SK-N-SH (cell line): Measurements from ENCODE around the gene MEF2D. TPM values are rescaled to one million over a fixed set of nuclear protein-coding genes. Genes with fewer than 3 reads are reported as not detected.

Experiments
- CTCF ChIA-PET: fragments of 300-600, 350-600 bp; formaldehyde crosslinking; extraction: SDS; loops from one replicate; lab custom pipeline; 2021; lab: Yijun Ruan, JAX
- POLR2A ChIA-PET: fragments of 350-600 bp; sonication (Branson Sonifier 250); formaldehyde crosslinking; extraction: SDS; loops from one replicate; lab custom pipeline; 2020; ENCODE audit warnings: antibody characterized with exemption, inconsistent platforms; lab: Yijun Ruan, JAX
- DNase-seq: peaks from one replicate; pipeline ENCODE4 v3.0.0; 2012
- H2AFZ ChIP-seq: fragments of 200-600 bp; sonication (generic); 2 replicates; pipeline ENCODE4 v1.8.1; 2016; ENCODE audit warnings: antibody characterized with exemption, mild to moderate bottlenecking, low read depth
- H3F3A ChIP-seq: fragments of 200-600 bp; sonication (generic); replicated peaks from 2 replicates; pipeline ENCODE3; 2016; ENCODE audit warnings: antibody characterized with exemption, mild to moderate bottlenecking; ENCODE audit not compliant: insufficient read depth
- H3K27ac ChIP-seq, 2 experiments: fragments of 200-500 bp in 1 of 2; fragments of 200-600 bp in 1 of 2; sonication (Bioruptor generic) in 1 of 2; sonication (generic), shearing (Covaris generic) in 1 of 2; 2 replicates each; pipeline versions ENCODE4 v1.5.1 to v1.6.1; 2014 to 2016; ENCODE audit warnings: low read depth in 2 of 2, inconsistent platforms in 1 of 2, low read length in 1 of 2, mild to moderate bottlenecking in 1 of 2, mixed read lengths in 1 of 2
- H3K27me3 ChIP-seq: fragments of 200-600 bp; sonication (generic), shearing (Covaris generic); 2 replicates; pipeline ENCODE4 v1.6.1; 2016; ENCODE audit warnings: mixed run types; ENCODE audit not compliant: insufficient read depth
- H3K36me3 ChIP-seq, 2 experiments: fragments of 200-500 bp in 1 of 2; fragments of 200-600 bp in 1 of 2; sonication (Bioruptor generic) in 1 of 2; sonication (generic) in 1 of 2; replicated peaks in 1 of 2; 2 replicates each; pipeline versions ENCODE3 to v1.5.1; 2014 to 2016; ENCODE audit warnings: low read length in 1 of 2, mild to moderate bottlenecking in 1 of 2; ENCODE audit not compliant: insufficient read depth in 2 of 2, control insufficient read depth in 1 of 2
- H3K4me1 ChIP-seq, 2 experiments: fragments of 200-500 bp in 1 of 2; fragments of 200-600 bp in 1 of 2; sonication (Bioruptor generic) in 1 of 2; sonication (generic), shearing (Covaris generic) in 1 of 2; 2 replicates each; pipeline versions ENCODE4 v1.5.1 to v1.6.1; 2014 to 2016; ENCODE audit warnings: low read depth in 1 of 2, low read length in 1 of 2, mixed run types in 1 of 2; ENCODE audit not compliant: insufficient read depth in 2 of 2, control insufficient read depth in 1 of 2
- H3K4me2 ChIP-seq: fragments of 200-600 bp; sonication (generic), shearing (Covaris generic); 2 replicates; pipeline ENCODE4 v1.6.1; 2017; ENCODE audit warnings: mixed run types
- H3K4me3 ChIP-seq, 2 experiments: fragments of 200-500 bp in 1 of 2; fragments of 200-600 bp in 1 of 2; sonication (Bioruptor generic) in 1 of 2; sonication (generic), shearing (Covaris generic) in 1 of 2; 2 replicates each; pipeline versions ENCODE4 v1.5.1 to v1.8.1; 2014 to 2016; ENCODE audit warnings: low read depth in 2 of 2, inconsistent platforms in 1 of 2, low read length in 1 of 2, mild to moderate bottlenecking in 1 of 2, mixed read lengths in 1 of 2, moderate library complexity in 1 of 2
- H3K79me2 ChIP-seq: fragments of 200-600 bp; sonication (generic); 2 replicates; pipeline ENCODE4 v1.8.1; 2017; ENCODE audit warnings: mild to moderate bottlenecking; ENCODE audit not compliant: insufficient read depth
- H3K9ac ChIP-seq: fragments of 200-600 bp; sonication (generic); 2 replicates; pipeline ENCODE4 v1.6.1; 2017; ENCODE audit warnings: mixed run types
- H3K9me2 ChIP-seq: fragments of 200-600 bp; sonication (generic); 2 replicates; pipeline ENCODE4 v1.6.1; 2017; ENCODE audit warnings: mixed run types
- H3K9me3 ChIP-seq: fragments of 200-600 bp; sonication (generic); 2 replicates; pipeline ENCODE4 v1.6.1; 2017; ENCODE audit warnings: mixed run types, mild to moderate bottlenecking, moderate library complexity
- H4K20me1 ChIP-seq: fragments of 200-600 bp; sonication (generic); 2 replicates; pipeline ENCODE4 v1.6.1; 2017; ENCODE audit warnings: mild to moderate bottlenecking, mixed run types; ENCODE audit not compliant: insufficient read depth
- EZH2phosphoT487 ChIP-seq: fragments of 200-600 bp; sonication (generic); IDR thresholded peaks from 2 replicates; pipeline ENCODE4 v1.6.1; 2017; ENCODE audit warnings: low read depth, mixed run types, mild to moderate bottlenecking, antibody characterized with exemption, moderate library complexity, borderline replicate concordance
- FOSL2 ChIP-seq: IDR thresholded peaks from 2 replicates; pipeline ENCODE4 v1.4.0; 2012; ENCODE audit warnings: low read depth, mild to moderate bottlenecking, moderate library complexity, borderline replicate concordance
- JUND ChIP-seq: IDR thresholded peaks from 2 replicates; pipeline ENCODE4 v1.4.0; 2012
- NRF1 ChIP-seq: IDR thresholded peaks from 2 replicates; pipeline ENCODE4 v1.6.1; 2012; ENCODE audit warnings: low read depth, mild to moderate bottlenecking, low read length
- RAD21 ChIP-seq: IDR thresholded peaks from 2 replicates; pipeline ENCODE4 v1.6.1; 2012; ENCODE audit warnings: mild to moderate bottlenecking, low read length
- RFX5 ChIP-seq: IDR thresholded peaks from 2 replicates; pipeline ENCODE4 v1.6.1; 2012; ENCODE audit warnings: mild to moderate bottlenecking, improper control_type of control experiment, low read length
- TEAD4 ChIP-seq: IDR thresholded peaks from 2 replicates; pipeline ENCODE4 v1.4.0; 2012; ENCODE audit warnings: mild to moderate bottlenecking, borderline replicate concordance; ENCODE audit not compliant: insufficient read depth
- WGBS: methylation state at CpG from one replicate; pipeline ENCODE4 v1.1.6; 2017; ENCODE audit warnings: low lambda C conversion rate; 5-methylcytosine and 5-hydroxymethylcytosine counted together
- polyA plus RNA-seq, 3 experiments: library from polyadenylated mRNA; depleted of rRNA; stranded (reverse); fragments of >200 nt; gene quantifications; 2 replicates each; pipeline ENCODE4 v1.2.3, GENCODE V29; 2012
- TF ChIP-seq, protein P1 (sequence below): IDR thresholded peaks from 2 replicates; pipeline ENCODE4 v1.6.1; 2012; ENCODE audit warnings: mild to moderate bottlenecking, low read depth, low read length, moderate library complexity
- TF ChIP-seq, protein P2 (sequence below): fragments of 150-350 bp; IDR thresholded peaks from 2 replicates; pipeline ENCODE4 v1.6.1; 2016; ENCODE audit warnings: mild to moderate bottlenecking, low read depth, low read length
- TF ChIP-seq, protein P3 (sequence below): fragments of 150-350 bp; IDR thresholded peaks from 2 replicates; pipeline ENCODE4 v1.6.1; 2017; ENCODE audit warnings: antibody characterized with exemption, low read length, low read depth, borderline replicate concordance
- TF ChIP-seq, protein P4 (sequence below): IDR thresholded peaks from 2 replicates; pipeline ENCODE4 v1.4.0; 2012; ENCODE audit warnings: low read depth
- TF ChIP-seq, protein P5 (sequence below): IDR thresholded peaks from 2 replicates; pipeline ENCODE4; 2012

Gene MEF2D
- polyA plus RNA-seq, 1 of the 3 experiments (the other 2 are of a cell fraction), result 14.3 TPM

DNA sequence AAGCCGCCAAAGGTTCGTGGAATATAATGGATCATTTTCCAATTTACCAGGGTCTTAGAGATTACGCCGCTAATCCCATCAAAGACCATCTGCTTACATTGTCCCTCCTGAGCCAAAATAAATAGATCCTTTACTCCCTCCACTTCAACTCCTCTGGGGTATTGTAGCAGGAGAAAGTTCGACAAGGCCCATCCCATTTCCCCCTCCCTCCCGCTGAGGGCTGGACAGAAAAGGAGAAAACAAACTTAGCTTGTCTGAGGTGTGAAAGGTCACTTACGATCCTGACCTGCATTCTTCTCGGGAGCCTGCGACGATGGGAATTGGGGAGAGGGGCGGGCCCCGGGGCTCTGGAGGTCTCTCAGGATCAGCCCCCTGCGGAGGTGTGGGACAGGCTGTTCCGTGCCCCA, 60.8 kb downstream of the MEF2D start:
- CTCF ChIA-PET, result interaction anchor here (0.9 to 5.4 kb wide), 2 partner anchors 11 to 54 kb away, joined by 4 to 112 read pairs; no protein-coding TSS in a partner anchor
- POLR2A ChIA-PET, result no interaction called here

More for the DNA sequence above, 60.8 kb downstream of the MEF2D start:
- H3K79me2 ChIP-seq, result no peaks in the 10 kb centered on the region
- H3K9me3 ChIP-seq, result no peaks in the 10 kb centered on the region
- no peak overlapping the region for H3K9ac ChIP-seq
- TF ChIP-seq, protein P1, sequence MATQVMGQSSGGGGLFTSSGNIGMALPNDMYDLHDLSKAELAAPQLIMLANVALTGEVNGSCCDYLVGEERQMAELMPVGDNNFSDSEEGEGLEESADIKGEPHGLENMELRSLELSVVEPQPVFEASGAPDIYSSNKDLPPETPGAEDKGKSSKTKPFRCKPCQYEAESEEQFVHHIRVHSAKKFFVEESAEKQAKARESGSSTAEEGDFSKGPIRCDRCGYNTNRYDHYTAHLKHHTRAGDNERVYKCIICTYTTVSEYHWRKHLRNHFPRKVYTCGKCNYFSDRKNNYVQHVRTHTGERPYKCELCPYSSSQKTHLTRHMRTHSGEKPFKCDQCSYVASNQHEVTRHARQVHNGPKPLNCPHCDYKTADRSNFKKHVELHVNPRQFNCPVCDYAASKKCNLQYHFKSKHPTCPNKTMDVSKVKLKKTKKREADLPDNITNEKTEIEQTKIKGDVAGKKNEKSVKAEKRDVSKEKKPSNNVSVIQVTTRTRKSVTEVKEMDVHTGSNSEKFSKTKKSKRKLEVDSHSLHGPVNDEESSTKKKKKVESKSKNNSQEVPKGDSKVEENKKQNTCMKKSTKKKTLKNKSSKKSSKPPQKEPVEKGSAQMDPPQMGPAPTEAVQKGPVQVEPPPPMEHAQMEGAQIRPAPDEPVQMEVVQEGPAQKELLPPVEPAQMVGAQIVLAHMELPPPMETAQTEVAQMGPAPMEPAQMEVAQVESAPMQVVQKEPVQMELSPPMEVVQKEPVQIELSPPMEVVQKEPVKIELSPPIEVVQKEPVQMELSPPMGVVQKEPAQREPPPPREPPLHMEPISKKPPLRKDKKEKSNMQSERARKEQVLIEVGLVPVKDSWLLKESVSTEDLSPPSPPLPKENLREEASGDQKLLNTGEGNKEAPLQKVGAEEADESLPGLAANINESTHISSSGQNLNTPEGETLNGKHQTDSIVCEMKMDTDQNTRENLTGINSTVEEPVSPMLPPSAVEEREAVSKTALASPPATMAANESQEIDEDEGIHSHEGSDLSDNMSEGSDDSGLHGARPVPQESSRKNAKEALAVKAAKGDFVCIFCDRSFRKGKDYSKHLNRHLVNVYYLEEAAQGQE, result no peak
- TF ChIP-seq, protein P2, sequence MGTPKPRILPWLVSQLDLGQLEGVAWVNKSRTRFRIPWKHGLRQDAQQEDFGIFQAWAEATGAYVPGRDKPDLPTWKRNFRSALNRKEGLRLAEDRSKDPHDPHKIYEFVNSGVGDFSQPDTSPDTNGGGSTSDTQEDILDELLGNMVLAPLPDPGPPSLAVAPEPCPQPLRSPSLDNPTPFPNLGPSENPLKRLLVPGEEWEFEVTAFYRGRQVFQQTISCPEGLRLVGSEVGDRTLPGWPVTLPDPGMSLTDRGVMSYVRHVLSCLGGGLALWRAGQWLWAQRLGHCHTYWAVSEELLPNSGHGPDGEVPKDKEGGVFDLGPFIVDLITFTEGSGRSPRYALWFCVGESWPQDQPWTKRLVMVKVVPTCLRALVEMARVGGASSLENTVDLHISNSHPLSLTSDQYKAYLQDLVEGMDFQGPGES, result no peak
- no peak for TF ChIP-seq FOSL2
- no peak for TF ChIP-seq RFX5
- TF ChIP-seq, protein P3, sequence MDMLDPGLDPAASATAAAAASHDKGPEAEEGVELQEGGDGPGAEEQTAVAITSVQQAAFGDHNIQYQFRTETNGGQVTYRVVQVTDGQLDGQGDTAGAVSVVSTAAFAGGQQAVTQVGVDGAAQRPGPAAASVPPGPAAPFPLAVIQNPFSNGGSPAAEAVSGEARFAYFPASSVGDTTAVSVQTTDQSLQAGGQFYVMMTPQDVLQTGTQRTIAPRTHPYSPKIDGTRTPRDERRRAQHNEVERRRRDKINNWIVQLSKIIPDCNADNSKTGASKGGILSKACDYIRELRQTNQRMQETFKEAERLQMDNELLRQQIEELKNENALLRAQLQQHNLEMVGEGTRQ, result no peak
- no peak for TF ChIP-seq RAD21
- no peak for TF ChIP-seq JUND
- TF ChIP-seq, protein P4, sequence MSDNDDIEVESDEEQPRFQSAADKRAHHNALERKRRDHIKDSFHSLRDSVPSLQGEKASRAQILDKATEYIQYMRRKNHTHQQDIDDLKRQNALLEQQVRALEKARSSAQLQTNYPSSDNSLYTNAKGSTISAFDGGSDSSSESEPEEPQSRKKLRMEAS, result no peak
- TF ChIP-seq, protein P5, sequence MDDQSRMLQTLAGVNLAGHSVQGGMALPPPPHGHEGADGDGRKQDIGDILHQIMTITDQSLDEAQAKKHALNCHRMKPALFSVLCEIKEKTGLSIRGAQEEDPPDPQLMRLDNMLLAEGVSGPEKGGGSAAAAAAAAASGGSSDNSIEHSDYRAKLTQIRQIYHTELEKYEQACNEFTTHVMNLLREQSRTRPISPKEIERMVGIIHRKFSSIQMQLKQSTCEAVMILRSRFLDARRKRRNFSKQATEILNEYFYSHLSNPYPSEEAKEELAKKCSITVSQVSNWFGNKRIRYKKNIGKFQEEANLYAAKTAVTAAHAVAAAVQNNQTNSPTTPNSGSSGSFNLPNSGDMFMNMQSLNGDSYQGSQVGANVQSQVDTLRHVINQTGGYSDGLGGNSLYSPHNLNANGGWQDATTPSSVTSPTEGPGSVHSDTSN, result no peak
- TF ChIP-seq EZH2phosphoT487, result no peak
- no peak for TF ChIP-seq NRF1
- TF ChIP-seq TEAD4, result no peak
- no peaks in the 10 kb centered on the region; a peak in 1 of 4 replicates for H3K4me1 ChIP-seq
- H2AFZ ChIP-seq, result no peak overlapping the region
- no peak overlapping the region for H3K4me2 ChIP-seq
- H3K27ac ChIP-seq, result no peak overlapping the region
- 62% methylated on average over 14 of the region's 14 CpGs for WGBS
- H3K27me3 ChIP-seq, result peaks cover 54% of the 10 kb centered on the region
- no peaks in the 10 kb centered on the region for H3K36me3 ChIP-seq
- H4K20me1 ChIP-seq, result no peaks in the 10 kb centered on the region
- no peak overlapping the region for H3K4me3 ChIP-seq
- H3F3A ChIP-seq, result peaks cover 3% of the 10 kb centered on the region
- DNase-seq, result no peak
- no peaks in the 10 kb centered on the region for H3K9me2 ChIP-seq
